HG03064 (cell line): ENCODE results near the gene TPSD1.
"Not testable (repeated sequence)": the region's sequence is repeated elsewhere in the genome, so short reads cannot be mapped to it uniquely, and the experiment has no call there.

Experiments
- ATAC-seq: cut with Tn5 transposase; IDR thresholded peaks from one replicate; pipeline ENCODE4 v1.9.1; 2021; ENCODE audit warnings: low read depth; ENCODE audit not compliant: unreplicated experiment

The TPSD1 gene

DNA sequence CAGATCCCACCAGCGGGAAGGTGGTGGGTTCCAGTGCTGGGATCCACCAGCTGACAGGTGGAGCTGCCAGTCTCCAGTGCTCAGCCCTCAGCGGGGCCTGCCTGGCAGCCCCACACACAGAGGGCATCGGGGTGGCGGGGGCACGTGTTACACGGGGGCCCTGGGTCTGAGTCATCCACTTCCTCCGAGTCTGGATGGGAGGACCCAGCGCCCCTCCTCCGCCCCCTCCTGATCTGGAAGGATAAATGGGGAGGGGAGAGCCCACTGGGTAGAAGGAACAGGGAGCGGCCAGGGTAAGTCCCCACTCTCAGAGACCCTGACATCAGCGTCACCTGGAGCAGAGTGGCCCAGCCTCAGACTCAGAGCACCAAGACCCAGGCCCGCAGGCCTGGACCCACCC is 15.4 kb upstream of the TPSD1 start, which contains the start of gene TPSAB1:
Gene TPSAB1, plus strand, starts transcription at position 270 of the 400 bp plus-strand sequence. CDS start 234 bp downstream, outside the sequence.
- ATAC-seq: not testable (repeated sequence)

DNA sequence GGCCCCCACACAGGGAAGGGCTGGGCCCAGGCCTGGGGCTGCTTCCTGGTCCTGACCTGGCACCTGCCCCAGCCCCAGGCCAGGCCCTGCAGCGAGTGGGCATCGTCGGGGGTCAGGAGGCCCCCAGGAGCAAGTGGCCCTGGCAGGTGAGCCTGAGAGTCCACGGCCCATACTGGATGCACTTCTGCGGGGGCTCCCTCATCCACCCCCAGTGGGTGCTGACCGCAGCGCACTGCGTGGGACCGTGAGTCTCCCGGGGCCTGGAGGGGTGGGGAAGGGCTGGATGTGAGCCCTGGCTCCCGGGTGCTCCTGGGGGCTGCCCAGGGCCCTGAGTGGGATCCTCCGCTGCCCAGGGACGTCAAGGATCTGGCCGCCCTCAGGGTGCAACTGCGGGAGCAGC is 14.8 kb upstream of the TPSD1 start:
- ATAC-seq: not testable (repeated sequence)

DNA sequence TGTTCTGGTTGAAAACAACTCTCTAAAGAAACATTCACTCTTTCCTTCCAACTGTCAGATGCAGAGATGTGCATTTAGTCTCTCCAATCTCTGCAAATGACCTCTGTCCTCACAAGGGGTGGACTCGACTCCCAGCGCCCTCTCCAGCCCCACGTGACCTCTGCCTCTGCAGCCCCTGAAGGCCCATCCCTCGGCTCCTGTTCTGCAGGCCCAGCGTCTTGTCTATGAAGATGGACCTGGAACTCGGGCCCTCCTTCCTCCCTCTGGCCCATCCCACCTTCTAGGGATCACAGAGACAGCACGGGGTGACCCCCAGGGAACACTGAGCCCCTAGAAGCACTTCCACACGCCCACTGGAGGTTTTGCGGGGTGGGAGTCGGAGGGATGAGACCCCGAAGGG is 12.5 kb upstream of the TPSD1 start:
- not testable (repeated sequence) for ATAC-seq

- not testable (repeated sequence) for ATAC-seq
Observed at GRCh38 chr16:1243907-1244850, 11.7 kb upstream of the TPSD1 start.

DNA sequence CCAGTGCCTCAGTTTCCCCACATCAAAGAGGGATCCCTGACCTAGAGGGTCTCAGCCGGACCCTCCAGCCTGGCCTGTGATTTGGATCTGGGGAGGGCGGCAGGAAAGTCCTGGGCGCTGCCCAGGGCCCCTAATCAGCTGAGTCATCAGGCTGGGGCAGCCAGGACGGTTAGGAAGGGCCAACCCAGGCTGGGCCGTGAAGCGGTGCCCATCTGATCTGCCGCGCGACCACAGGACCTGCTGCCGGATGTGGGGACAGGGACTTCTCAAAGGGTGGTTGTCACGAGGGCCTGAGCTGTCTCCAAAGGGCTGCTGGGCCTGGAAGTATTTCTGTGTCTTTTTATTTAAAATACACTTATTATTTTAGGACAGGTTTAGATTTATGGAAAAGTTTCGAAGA is 11.0 kb upstream of the TPSD1 start:
- no peak for ATAC-seq

DNA sequence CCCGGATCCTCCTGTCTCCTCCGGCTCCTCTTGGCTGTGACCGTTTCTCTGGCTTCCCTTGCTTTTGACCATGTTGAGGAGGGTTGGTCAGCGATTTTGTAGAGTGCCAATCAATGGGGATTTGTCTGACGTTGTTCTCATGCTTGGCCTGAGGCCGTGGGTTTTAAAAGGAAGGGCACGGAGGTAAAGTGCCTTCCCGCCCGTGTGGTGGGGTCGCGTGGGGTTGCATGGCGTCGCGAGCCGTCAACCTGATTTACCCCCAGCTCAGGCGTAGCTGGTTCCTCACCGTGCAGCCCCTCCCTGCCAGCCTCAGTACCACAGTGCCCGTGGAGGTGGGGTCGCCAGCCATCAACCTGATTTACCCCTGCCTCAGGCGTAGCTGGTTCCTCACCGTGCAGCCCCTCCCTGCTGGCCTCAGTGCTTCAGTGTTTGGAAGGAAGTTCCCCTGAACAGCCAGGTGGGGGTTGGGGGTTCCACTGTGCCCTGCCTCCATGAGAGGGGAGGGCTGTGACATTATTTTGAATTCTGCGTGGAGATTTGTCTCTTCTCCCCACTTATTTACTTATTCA is 10.3 kb upstream of the TPSD1 start:
- ATAC-seq: no peak

DNA sequence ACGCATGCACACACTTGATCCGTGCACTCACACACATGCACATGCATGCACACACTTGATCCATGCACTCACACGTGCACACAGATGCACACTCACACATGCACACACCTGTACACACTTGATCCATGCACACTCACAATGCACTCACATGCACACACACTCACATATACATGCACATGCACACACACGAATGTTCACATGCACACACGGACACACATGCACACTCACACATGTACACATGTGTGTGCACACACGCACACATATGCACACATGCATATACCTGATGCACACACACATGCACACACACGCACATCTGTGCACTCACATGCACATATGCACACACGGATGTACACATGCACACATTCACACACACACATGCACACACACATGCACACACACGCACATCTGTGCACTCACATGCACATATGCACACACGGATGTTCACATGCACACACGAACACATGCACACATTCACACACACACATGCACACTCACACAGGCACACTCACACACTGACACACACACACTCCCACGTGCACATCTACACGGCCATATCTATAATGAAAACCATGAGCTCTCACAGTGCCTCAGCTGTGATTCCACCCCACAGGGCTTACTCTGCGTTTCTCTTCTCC is 7.8 kb upstream of the TPSD1 start:
- not testable (repeated sequence) for ATAC-seq

- ATAC-seq: not testable (repeated sequence)
Observed at GRCh38 chr16:1249031-1249755, 6.7 kb upstream of the TPSD1 start.

- ATAC-seq: not testable (repeated sequence)
Observed at GRCh38 chr16:1253701-1254364, 2.0 kb upstream of the TPSD1 start.

DNA sequence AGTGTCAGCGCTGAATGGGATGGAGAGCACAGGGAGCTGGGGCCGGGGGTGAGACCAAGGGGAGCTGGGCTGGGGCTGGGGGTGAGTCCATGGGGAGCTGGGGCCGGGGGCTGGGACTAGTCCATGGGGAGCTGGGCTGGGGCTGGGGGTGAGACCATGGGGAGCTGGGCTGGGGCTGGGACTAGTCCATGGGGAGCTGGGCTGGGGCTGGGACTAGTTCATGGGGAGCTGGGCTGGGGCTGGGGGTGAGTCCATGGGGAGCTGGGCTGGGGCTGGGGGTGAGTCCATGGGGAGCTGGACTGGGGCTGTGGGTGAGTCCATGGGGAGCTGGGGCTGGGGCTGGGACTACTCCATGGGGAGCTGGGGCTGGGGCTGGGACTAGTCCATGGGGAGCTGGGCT is 1.0 kb upstream of the TPSD1 start:
- not testable (repeated sequence) for ATAC-seq

- not testable (repeated sequence) for ATAC-seq
Observed at GRCh38 chr16:1256296-1256873, 516 bp downstream of the TPSD1 start.

- ATAC-seq: no peak
Observed at GRCh38 chr16:1256874-1257322, 1.0 kb downstream of the TPSD1 start.

- no peak for ATAC-seq
Observed at GRCh38 chr16:1257561-1258224, 1.8 kb downstream of the TPSD1 start.

GRCh38 chr16:1258225-1258600 is 2.3 kb downstream of the TPSD1 start:
- ATAC-seq: no peak

GRCh38 chr16:1258906-1259759 is 3.3 kb downstream of the TPSD1 start:
- no peak for ATAC-seq

DNA sequence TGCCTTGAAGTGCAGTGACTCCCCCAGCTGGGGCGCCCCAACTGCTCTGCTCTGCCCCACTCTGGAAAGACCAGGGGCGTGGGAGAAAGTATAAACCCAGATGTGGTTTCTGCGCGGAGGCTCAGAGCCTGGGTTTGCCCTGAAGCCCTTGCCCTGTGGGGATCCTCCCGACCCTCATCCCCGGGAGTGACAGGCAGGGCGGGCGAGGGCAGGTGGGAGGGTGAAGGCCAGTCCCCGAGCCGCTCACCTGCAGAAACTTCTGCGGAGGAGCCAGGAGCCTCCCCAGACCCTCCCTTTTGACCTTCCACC is 3.8 kb downstream of the TPSD1 start:
- ATAC-seq: no peak

- no peak for ATAC-seq
Observed at GRCh38 chr16:1260101-1260680, 4.3 kb downstream of the TPSD1 start.
